Measurements from ENCODE around the gene HPSE. TPM values are rescaled to one million over a fixed set of nuclear protein-coding genes. Genes with fewer than 3 reads are reported as not detected.

The HPSE gene
- total and polyA plus RNA-seq, 2 of the 8 experiments (the other 6 are each of a cell fraction or from before 2014, with no cell fraction given): 1.5 to 5.0 TPM

GRCh38 chr4:83269256-83269655 lies 65.4 kb downstream of the HPSE start:
- Histone ChIP-seq H2AK5ac (ENCODE audit: low read depth, low read length) (no peak overlapping the region), H3K56ac (replicated peaks; ENCODE audit: insufficient read length, low read depth, low read length) (no peak overlapping the region), H3K4me3 (ENCODE audit: extremely low read depth in 1 of 4, insufficient read depth in 2 of 4, low read depth in 3 of 4, low read length in 4 of 4) (no peak overlapping the region), H3K18ac (ENCODE audit: extremely low read depth, low read length) (no peak overlapping the region), H4K5ac (ENCODE audit: insufficient read length, low read depth, low read length) (no peak overlapping the region), H3K9me3 (ENCODE audit: insufficient read depth in 2 of 2, low read depth in 1 of 2, low read length in 1 of 2) (no peaks in the 10 kb centered on the region), H4K8ac (ENCODE audit: extremely low read depth, insufficient read depth, low read length) (no peak overlapping the region), H2BK120ac (replicated peaks; ENCODE audit: low read depth, low read length) (no peak overlapping the region), H3K4ac (replicated peaks; ENCODE audit: insufficient read length, low read depth, low read length) (no peak overlapping the region), H2BK5ac (ENCODE audit: low read depth, low read length) (no peak overlapping the region), H2BK15ac (ENCODE audit: low read length) (no peak overlapping the region), H3K79me2 (ENCODE audit: control insufficient read depth in 1 of 2, insufficient read depth in 2 of 2, low read length in 2 of 2) (no peaks in the 10 kb centered on the region), H4K91ac (replicated peaks; ENCODE audit: insufficient read length, low read length) (no peak overlapping the region), H3K4me1 (replicated peaks in 1 of 4; ENCODE audit: control insufficient read depth in 3 of 4, insufficient read depth in 4 of 4, low read length in 3 of 4) (no peaks in the 10 kb centered on the region), H2AFZ (ENCODE audit: low read length) (no peak overlapping the region), H3K14ac (ENCODE audit: insufficient read length) (no peak overlapping the region), H3K36me3 (ENCODE audit: control insufficient read depth in 2 of 4, insufficient read depth in 4 of 4, low read length in 3 of 4) (peaks cover 0 to 16% (median under 1%) of the 10 kb centered on the region in 4 experiments; a peak in 4 of 8 replicates), H2BK12ac (ENCODE audit: low read depth, low read length) (no peak overlapping the region), H3K27me3 (replicated peaks in 1 of 4; ENCODE audit: control insufficient read depth in 3 of 4, extremely low read depth in 1 of 4, insufficient read depth in 3 of 4, low read length in 3 of 4) (no peaks in the 10 kb centered on the region), H3K9ac (replicated peaks in 1 of 4; ENCODE audit: extremely low read depth in 1 of 4, low read depth in 3 of 4, low read length in 3 of 4) (no peak overlapping the region), H2BK20ac (ENCODE audit: low read length) (no peak overlapping the region), H3K79me1 (ENCODE audit: low read depth, low read length) (no peaks in the 10 kb centered on the region), H3K27ac (ENCODE audit: low read depth, low read length) (no peak overlapping the region), H3K23ac (ENCODE audit: insufficient read length) (no peak overlapping the region), H4K20me1 (replicated peaks in 1 of 2; ENCODE audit: control insufficient read depth in 1 of 2, insufficient read depth in 2 of 2, low read length in 2 of 2) (no peaks in the 10 kb centered on the region), H3K23me2 (ENCODE audit: low read depth, low read length) (no peaks in the 10 kb centered on the region), H3K4me2 (ENCODE audit: insufficient read depth in 1 of 2, low read depth in 2 of 2, low read length in 2 of 2) (no peak overlapping the region)
- DNase-seq (ENCODE audit: low read depth in 1 of 2, low spot score in 2 of 2): no peak
- POLR2A ChIA-PET (ENCODE audit: partially characterized antibody): no interaction called here
- WGBS, 2 experiments (ENCODE audit: extremely low coverage in 1 of 2, insufficient coverage in 1 of 2, insufficient read length in 1 of 2, insufficient replicate concordance in 2 of 2, low coverage in 1 of 2, low lambda C conversion rate in 2 of 2, missing lambda C conversion rate in 1 of 2): 90% methylated on average over 1 of the region's 1 CpG; no CpG with 5 or more reads in 1 of the 2 experiments
- CTCF ChIA-PET (ENCODE audit: partially characterized antibody): interaction anchor here (0.7 kb wide), 1 partner anchor 904 kb away, joined by 3 read pairs; no protein-coding TSS in a partner anchor
- FAIRE-seq: no peak
- no peak for TF ChIP-seq BCL11A (IDR thresholded peaks at IDR 0.05; ENCODE audit: low read depth in 2 of 2, low read length in 2 of 2)
